Activated T-cell treated with anti-CD3 and anti-CD28 coated beads, Interleukin-2, amount 50 U/mL, for 72 hours (primary cell): ENCODE results near the gene MAP3K6. TPM values are rescaled to one million over a fixed set of nuclear protein-coding genes. Genes with fewer than 3 reads are reported as not detected.
A peak's percentile ranks its signal among the peaks of the same experiment; 100 is the strongest.

Experiments
- ATAC-seq, 2 donors: fragments of 150-1000 bp; cut with Tn5 transposase; replicated peaks in 1 of 2; 2 replicates each; pipeline ENCODE4 v1.10.0; 2021; ENCODE audit warnings: moderate library complexity in 2 of 2, mild to moderate bottlenecking in 1 of 2
- DNase-seq, 2 donors: peaks; one replicate each; pipeline ENCODE4 v3.0.0; 2021 to 2022; ENCODE audit warnings: mixed read lengths in 1 of 2
- H3K27ac Mint-ChIP-seq: one replicate; pipeline ENCODE4 v1.8.0; 2022; ENCODE audit warnings: mild to moderate bottlenecking, moderate library complexity, mixed read lengths
- H3K27me3 Mint-ChIP-seq: one replicate; pipeline ENCODE4 v1.8.0; 2022; ENCODE audit warnings: low read depth, mixed read lengths
- H3K36me3 Mint-ChIP-seq, 2 donors: one replicate each; pipeline ENCODE4 v1.8.0; 2022; ENCODE audit warnings: mixed read lengths in 2 of 2, mild to moderate bottlenecking in 1 of 2; ENCODE audit not compliant: insufficient read depth in 2 of 2
- H3K4me1 Mint-ChIP-seq: one replicate; pipeline ENCODE4 v1.8.0; 2022; ENCODE audit warnings: low read depth, mixed read lengths
- H3K4me3 Mint-ChIP-seq, 2 donors: one replicate each; pipeline ENCODE4 v1.8.0; 2022; ENCODE audit warnings: mild to moderate bottlenecking in 2 of 2, mixed read lengths in 2 of 2, moderate library complexity in 2 of 2
- H3K9me3 Mint-ChIP-seq, 2 donors: one replicate each; pipeline ENCODE4 v1.8.0; 2022; ENCODE audit warnings: mixed read lengths in 2 of 2
- total RNA-seq, 2 donors: library from RNA; stranded (reverse); gene quantifications; one replicate each; pipeline ENCODE4 v1.2.3, GENCODE V29; 2022

Gene MAP3K6
- total RNA-seq, 2 donors from 2014 or later = 8.3 to 10.4 TPM

DNA sequence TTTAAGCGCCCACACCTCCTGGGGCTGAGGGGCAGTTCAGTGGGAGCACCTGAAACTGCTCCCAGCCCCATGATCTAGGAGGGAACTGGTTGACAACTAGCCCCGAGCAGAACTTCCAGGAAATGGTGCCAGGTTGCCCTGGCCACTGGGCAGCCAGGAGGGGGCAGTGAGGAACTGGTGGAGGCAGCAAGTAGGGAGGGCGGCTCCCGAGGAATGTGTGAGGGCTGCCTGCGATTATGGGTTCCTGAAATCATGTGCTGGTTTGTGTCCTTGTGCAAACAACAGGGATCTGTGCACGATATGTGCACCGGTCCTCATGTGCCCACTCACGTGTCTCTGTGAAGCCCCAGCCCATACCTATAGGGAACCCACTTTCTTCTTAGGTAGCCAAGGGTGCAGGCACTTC, 35.6 kb upstream of the MAP3K6 start:
- H3K27ac Mint-ChIP-seq = peak overlapping the region; percentile 63
- ATAC-seq (no peak), DNase-seq (peak in 1 of 2 donors; percentile 29)
- H3K27me3 Mint-ChIP-seq = no peaks in the 10 kb centered on the region
- H3K9me3 Mint-ChIP-seq = no peaks in the 10 kb centered on the region
- no peak overlapping the region for H3K4me3 Mint-ChIP-seq
- H3K36me3 Mint-ChIP-seq = peaks cover 0 to 1% of the 10 kb centered on the region in 2 donors
- H3K4me1 Mint-ChIP-seq = peaks cover 16% of the 10 kb centered on the region

- H3K4me3 Mint-ChIP-seq = no peak overlapping the region
- peaks cover 16% of the 10 kb centered on the region for H3K4me1 Mint-ChIP-seq
- no peaks in the 10 kb centered on the region for H3K27me3 Mint-ChIP-seq
- ATAC-seq (no peak), DNase-seq (no peak)
- H3K9me3 Mint-ChIP-seq = no peaks in the 10 kb centered on the region
- H3K36me3 Mint-ChIP-seq = no peaks in the 10 kb centered on the region
- no peak overlapping the region for H3K27ac Mint-ChIP-seq
Measured at GRCh38 chr1:27400963-27401341, 34.2 kb upstream of the MAP3K6 start.

- H3K27me3 Mint-ChIP-seq = no peaks in the 10 kb centered on the region
- H3K27ac Mint-ChIP-seq = no peak overlapping the region
- no peaks in the 10 kb centered on the region for H3K36me3 Mint-ChIP-seq
- H3K4me1 Mint-ChIP-seq = peaks cover 19% of the 10 kb centered on the region
- ATAC-seq (no peak), DNase-seq (no peak)
- no peak overlapping the region for H3K4me3 Mint-ChIP-seq
- H3K9me3 Mint-ChIP-seq = no peaks in the 10 kb centered on the region
Measured at GRCh38 chr1:27400082-27400962, 33.6 kb upstream of the MAP3K6 start.

DNA sequence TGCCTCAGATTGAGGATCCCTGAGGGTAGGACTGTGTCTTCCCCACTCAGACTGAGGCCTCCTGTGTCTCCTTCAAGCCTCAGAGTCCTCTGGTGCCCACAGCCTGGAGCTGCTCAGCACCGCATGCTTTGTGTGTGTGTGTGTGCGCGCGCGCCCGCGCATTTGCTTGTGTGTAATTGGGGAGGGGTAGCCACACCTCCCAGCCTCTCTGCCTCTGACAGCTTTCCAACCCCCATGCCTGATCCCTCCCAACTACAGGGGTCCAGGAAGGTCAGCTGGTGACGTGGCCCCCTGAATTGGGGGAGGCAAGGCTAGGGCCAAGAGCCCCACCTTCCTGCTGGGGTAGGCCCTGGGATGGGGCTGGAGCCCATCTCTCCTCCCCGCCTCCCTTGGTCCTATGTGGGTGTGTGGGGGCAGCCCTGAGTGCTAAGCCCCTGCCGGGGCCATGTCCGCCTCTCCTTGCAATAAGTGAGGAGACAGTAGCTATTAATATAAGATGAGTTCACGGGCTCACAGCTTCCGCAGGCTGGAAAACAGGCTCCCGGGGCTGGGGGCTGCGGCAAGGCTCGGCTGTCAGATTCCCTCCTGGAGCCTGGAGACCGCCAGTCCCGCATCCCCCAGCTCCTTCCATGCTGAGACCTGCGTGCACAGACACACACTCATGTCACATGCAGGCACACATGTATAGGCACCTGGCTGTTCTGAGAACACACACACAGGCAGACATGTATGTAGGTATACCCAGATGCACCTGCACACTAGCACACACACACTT, 32.7 kb upstream of the MAP3K6 start:
- no peak overlapping the region for H3K27ac Mint-ChIP-seq

GRCh38 chr1:27398405-27399149, 31.8 kb upstream of the MAP3K6 start:
- Mint-ChIP-seq H3K4me3 (no peak overlapping the region), H3K9me3 (no peaks in the 10 kb centered on the region), H3K27ac (no peak overlapping the region), H3K36me3 (no peaks in the 10 kb centered on the region), H3K4me1 (peaks cover 18% of the 10 kb centered on the region), H3K27me3 (no peaks in the 10 kb centered on the region)
- ATAC-seq = no peak
- no peak for DNase-seq

More for the DNA sequence above, 32.7 kb upstream of the MAP3K6 start:
- DNase-seq (no peak), ATAC-seq (no peak)
- Mint-ChIP-seq H3K4me3 (no peak overlapping the region), H3K9me3 (no peaks in the 10 kb centered on the region), H3K4me1 (peaks cover 27% of the 10 kb centered on the region), H3K36me3 (no peaks in the 10 kb centered on the region), H3K27me3 (no peaks in the 10 kb centered on the region)

DNA sequence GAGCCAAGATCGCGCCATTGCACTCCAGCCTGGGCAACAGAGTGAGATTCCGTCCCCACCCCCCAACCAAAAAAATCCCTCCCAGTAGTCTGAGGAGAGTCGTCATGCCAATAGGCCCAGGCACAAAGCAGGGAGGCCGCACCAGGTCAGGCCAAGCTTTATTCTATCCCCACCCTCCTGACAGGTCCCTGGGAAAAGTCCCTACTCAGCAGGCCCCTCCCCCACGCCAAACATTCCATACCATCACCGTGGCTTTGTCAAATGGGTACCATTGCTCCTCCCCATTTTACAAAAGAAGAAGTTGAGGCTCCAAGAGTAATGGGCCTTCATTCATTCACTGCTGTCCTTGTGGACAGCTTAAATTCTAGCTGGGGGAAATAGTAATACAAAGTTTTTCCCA, 31.0 kb upstream of the MAP3K6 start:
- Mint-ChIP-seq H3K36me3 (no peaks in the 10 kb centered on the region), H3K9me3 (no peaks in the 10 kb centered on the region)
- ATAC-seq = no peak

DNA sequence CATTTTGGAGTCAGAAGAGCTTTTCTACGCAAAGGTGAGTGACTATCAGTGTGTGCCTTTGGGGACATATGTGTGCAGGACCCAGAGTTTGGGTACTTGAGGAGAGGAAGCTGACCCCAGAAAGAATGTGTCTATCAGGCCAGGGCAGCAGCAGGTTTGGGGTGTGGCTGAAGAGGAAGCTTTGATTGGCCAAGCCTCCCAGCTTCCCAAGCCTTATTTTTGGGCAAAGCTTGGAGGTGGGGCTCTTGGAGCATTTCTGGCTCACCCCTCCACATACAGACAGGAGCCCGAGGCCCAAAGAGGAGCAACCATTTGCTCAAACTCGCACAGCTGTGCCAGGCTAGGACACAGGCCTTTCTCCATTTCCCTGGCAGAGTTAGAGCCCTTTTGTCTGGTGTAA, 30.3 kb upstream of the MAP3K6 start:
- no peak overlapping the region for H3K27ac Mint-ChIP-seq
- no peaks in the 10 kb centered on the region for H3K36me3 Mint-ChIP-seq
- H3K27me3 Mint-ChIP-seq = no peaks in the 10 kb centered on the region
- ATAC-seq (no peak), DNase-seq (no peak)
- H3K4me3 Mint-ChIP-seq = no peak overlapping the region
- no peaks in the 10 kb centered on the region for H3K9me3 Mint-ChIP-seq
- peaks cover 21% of the 10 kb centered on the region for H3K4me1 Mint-ChIP-seq

More for the DNA sequence above, 31.0 kb upstream of the MAP3K6 start:
- Mint-ChIP-seq H3K27me3 (no peaks in the 10 kb centered on the region), H3K4me3 (no peak overlapping the region), H3K27ac (no peak overlapping the region), H3K4me1 (peaks cover 16% of the 10 kb centered on the region)
- no peak for DNase-seq

- Mint-ChIP-seq H3K27ac (peak overlapping the region; percentile 25), H3K27me3 (no peaks in the 10 kb centered on the region), H3K4me3 (no peak overlapping the region), H3K9me3 (no peaks in the 10 kb centered on the region), H3K36me3 (no peaks in the 10 kb centered on the region), H3K4me1 (peaks cover 29% of the 10 kb centered on the region)
- DNase-seq (peak; percentile 80 to 84), ATAC-seq (peak; percentile 26 to 37)
Measured at GRCh38 chr1:27395441-27396195, 28.9 kb upstream of the MAP3K6 start.

GRCh38 chr1:27394925-27395324, 28.2 kb upstream of the MAP3K6 start:
- DNase-seq (no peak), ATAC-seq (no peak)
- peaks cover 29% of the 10 kb centered on the region for H3K4me1 Mint-ChIP-seq
- H3K27ac Mint-ChIP-seq = peak overlapping the region; percentile 25
- no peaks in the 10 kb centered on the region for H3K36me3 Mint-ChIP-seq
- H3K4me3 Mint-ChIP-seq = peak overlapping the region in 1 of 2 donors; percentile 5
- H3K9me3 Mint-ChIP-seq = no peaks in the 10 kb centered on the region
- no peaks in the 10 kb centered on the region for H3K27me3 Mint-ChIP-seq

DNA sequence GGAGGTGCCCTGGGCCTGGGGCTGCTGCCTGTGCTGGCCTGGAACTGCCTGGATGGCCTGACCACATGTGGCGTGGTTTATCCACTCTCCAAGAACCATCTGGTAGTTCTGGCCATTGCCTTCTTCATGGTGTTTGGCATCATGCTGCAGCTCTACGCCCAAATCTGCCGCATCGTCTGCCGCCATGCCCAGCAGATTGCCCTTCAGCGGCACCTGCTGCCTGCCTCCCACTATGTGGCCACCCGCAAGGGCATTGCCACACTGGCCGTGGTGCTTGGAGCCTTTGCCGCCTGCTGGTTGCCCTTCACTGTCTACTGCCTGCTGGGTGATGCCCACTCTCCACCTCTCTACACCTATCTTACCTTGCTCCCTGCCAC, 27.5 kb upstream of the MAP3K6 start:
- Mint-ChIP-seq H3K9me3 (no peaks in the 10 kb centered on the region), H3K4me3 (peak overlapping the region; percentile 5 to 11), H3K36me3 (no peaks in the 10 kb centered on the region), H3K27ac (no peak overlapping the region), H3K27me3 (no peaks in the 10 kb centered on the region), H3K4me1 (peaks cover 29% of the 10 kb centered on the region)
- DNase-seq (no peak), ATAC-seq (no peak)

DNA sequence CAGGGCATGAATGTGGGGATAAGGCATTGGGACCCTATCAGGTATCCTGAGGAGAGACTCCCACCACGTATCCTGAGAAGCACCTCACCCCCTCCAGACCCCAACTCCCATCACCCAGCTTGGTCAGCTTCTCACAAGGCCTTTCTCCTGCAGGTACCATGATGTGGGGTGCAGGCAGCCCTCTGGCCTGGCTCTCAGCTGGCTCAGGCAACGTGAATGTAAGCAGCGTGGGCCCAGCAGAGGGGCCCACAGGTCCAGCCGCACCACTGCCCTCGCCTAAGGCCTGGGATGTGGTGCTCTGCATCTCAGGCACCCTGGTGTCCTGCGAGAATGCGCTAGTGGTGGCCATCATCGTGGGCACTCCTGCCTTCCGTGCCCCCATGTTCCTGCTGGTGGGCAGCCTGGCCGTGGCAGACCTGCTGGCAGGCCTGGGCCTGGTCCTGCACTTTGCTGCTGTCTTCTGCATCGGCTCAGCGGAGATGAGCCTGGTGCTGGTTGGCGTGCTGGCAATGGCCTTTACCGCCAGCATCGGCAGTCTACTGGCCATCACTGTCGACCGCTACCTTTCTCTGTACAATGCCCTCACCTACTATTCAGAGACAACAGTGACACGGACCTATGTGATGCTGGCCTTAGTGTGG, 27.0 kb upstream of the MAP3K6 start:
- no peaks in the 10 kb centered on the region for H3K9me3 Mint-ChIP-seq
- ATAC-seq (no peak), DNase-seq (no peak)
- H3K4me1 Mint-ChIP-seq = peaks cover 30% of the 10 kb centered on the region
- peaks cover under 1% of the 10 kb centered on the region for H3K27me3 Mint-ChIP-seq
- peak overlapping the region; percentile 89 to 95 for H3K4me3 Mint-ChIP-seq
- H3K27ac Mint-ChIP-seq = no peak overlapping the region
- H3K36me3 Mint-ChIP-seq = no peaks in the 10 kb centered on the region
